Stomach (tissue), 9 donors: ENCODE results near the gene GOLGA6L7. TPM values are rescaled to one million over a fixed set of nuclear protein-coding genes. Genes with fewer than 3 reads are reported as not detected.
A peak's percentile ranks its signal among the peaks of the same experiment; 100 is the strongest.

ENCODE experiments used
- DNase-seq, 2 donors: peaks; one replicate each; pipeline versions ENCODE4 v3.0.0 to v3.0.0-alpha.2; 2013 to 2019
- H3K27ac ChIP-seq, 5 donors: fragments of 200-600 bp in 4 of 5; sonication (generic) in 4 of 5; one replicate each; pipeline ENCODE4 v1.5.1; 2013 to 2019; ENCODE audit warnings: mild to moderate bottlenecking in 1 of 5, moderate library complexity in 1 of 5
- H3K27me3 ChIP-seq, 3 donors: fragments of 200-600 bp; sonication (generic); one replicate each; pipeline ENCODE4 v1.5.1; 2017 to 2019; ENCODE audit warnings: mixed run types in 1 of 3
- H3K36me3 ChIP-seq, 4 donors: fragments of 200-600 bp; sonication (generic); 1 replicate in 3 of 4; 2 replicates in 1 of 4; pipeline ENCODE4 v1.5.1; 2016 to 2019
- H3K4me1 ChIP-seq, 4 donors: fragments of 200-600 bp; sonication (generic); one replicate each; pipeline ENCODE4 v1.5.1; 2016 to 2019
- H3K4me3 ChIP-seq, 4 donors: fragments of 200-600 bp; sonication (generic) in 3 of 4; one replicate each; pipeline ENCODE4 v1.5.1; 2016 to 2019; ENCODE audit warnings: mild to moderate bottlenecking in 1 of 4
- H3K9me3 ChIP-seq, 4 donors: fragments of 200-600 bp; sonication (generic); one replicate each; pipeline ENCODE4 v1.5.1; 2016 to 2019
- EP300 ChIP-seq: sonication (generic); formaldehyde crosslinking; IDR thresholded peaks from one replicate; pipeline ENCODE4 v1.6.1; 2017; ENCODE audit warnings: antibody characterized with exemption
- POLR2A ChIP-seq, 4 donors: fragments of 450-650 bp; IDR thresholded peaks; one replicate each; pipeline ENCODE4 v1.6.1; 2016; ENCODE audit warnings: antibody characterized with exemption in 4 of 4, control low read depth in 2 of 4, mild to moderate bottlenecking in 1 of 4, moderate library complexity in 1 of 4
- POLR2AphosphoS5 ChIP-seq, 3 donors: sonication (generic); formaldehyde crosslinking; IDR thresholded peaks; one replicate each; pipeline ENCODE4 v1.6.1; 2016; ENCODE audit warnings: antibody characterized with exemption in 3 of 3
- WGBS, 5 donors: extraction: QIAGEN DNeasy Blood & Tissue Kit in 3 of 5; methylation state at CpG; one replicate each; pipeline versions ENCODE4 v1.1.5 to v1.1.7; 2013 to 2018; 5-methylcytosine and 5-hydroxymethylcytosine counted together
- intact Hi-C: fragments of 100-400 bp; cut with DNase I; formaldehyde crosslinking; loops from one replicate; pipeline ENCODE4 v1.15.1; 2023; ENCODE audit warnings: low total_unique reads
- polyA plus RNA-seq, 3 donors: library from polyadenylated mRNA; stranded (reverse); fragments of 200-250 nt; gene quantifications; one replicate each; pipeline ENCODE4 v1.2.3, GENCODE V29; 2013
- total RNA-seq, 5 donors: library from RNA; depleted of rRNA; stranded (reverse); fragments of >200 nt; gene quantifications; one replicate each; pipeline versions ENCODE4 v1.1.0 to v1.2.3, GENCODE V29; 2014 to 2016
- TF ChIP-seq, protein P1 (sequence below), 7 experiments: fragments of 450-650 bp in 4 of 7; fragments of 200-600 bp in 3 of 7; sonication (generic) in 3 of 7; IDR thresholded peaks; one replicate each; pipeline ENCODE4 v1.5.1; 2016 to 2019; ENCODE audit warnings: antibody characterized with exemption in 7 of 7, control low read depth in 2 of 7, mild to moderate bottlenecking in 1 of 7
- donor health status: healthy with polysubstance abuse.
- donor health status: Bipolar disorder and iron deficiency.
- donor health status: healthy.

GOLGA6L7 gene
- total and polyA plus RNA-seq, 8 donors, result not detected

- intact Hi-C loops, result no loop called here
- 59 to 78% (median 67%) methylated on average over 12 to 17 of the region's 17 CpGs for WGBS, 5 donors
- peaks cover 0 to 49% (median 29%) of the 10 kb centered on the region in 3 donors for H3K27me3 ChIP-seq
Measured at GRCh38 chr15:28887339-28888174, 39.1 kb upstream of the GOLGA6L7 start.

GRCh38 chr15:28886431-28887338, 38.2 kb upstream of the GOLGA6L7 start:
- peaks cover 7 to 18% (median 15%) of the 10 kb centered on the region in 4 donors for H3K4me1 ChIP-seq
- H3K27me3 ChIP-seq, result peaks cover 0 to 49% (median 29%) of the 10 kb centered on the region in 3 donors
- peak overlapping the region; percentile 49 to 51 (median 50) for H3K4me3 ChIP-seq
- H3K9me3 ChIP-seq, result no peaks in the 10 kb centered on the region
- H3K27ac ChIP-seq, result peak overlapping the region in 1 of 5 donors; percentile 38
- 17 to 49% (median 26%) methylated on average over 18 to 61 of the region's 61 CpGs for WGBS, 5 donors
- DNase-seq, result peak in 1 of 2 donors; percentile 38
- intact Hi-C loops, result no loop called here
- no peak for TF ChIP-seq POLR2AphosphoS5 (IDR thresholded peaks at IDR 0.05)
- TF ChIP-seq, protein P1, sequence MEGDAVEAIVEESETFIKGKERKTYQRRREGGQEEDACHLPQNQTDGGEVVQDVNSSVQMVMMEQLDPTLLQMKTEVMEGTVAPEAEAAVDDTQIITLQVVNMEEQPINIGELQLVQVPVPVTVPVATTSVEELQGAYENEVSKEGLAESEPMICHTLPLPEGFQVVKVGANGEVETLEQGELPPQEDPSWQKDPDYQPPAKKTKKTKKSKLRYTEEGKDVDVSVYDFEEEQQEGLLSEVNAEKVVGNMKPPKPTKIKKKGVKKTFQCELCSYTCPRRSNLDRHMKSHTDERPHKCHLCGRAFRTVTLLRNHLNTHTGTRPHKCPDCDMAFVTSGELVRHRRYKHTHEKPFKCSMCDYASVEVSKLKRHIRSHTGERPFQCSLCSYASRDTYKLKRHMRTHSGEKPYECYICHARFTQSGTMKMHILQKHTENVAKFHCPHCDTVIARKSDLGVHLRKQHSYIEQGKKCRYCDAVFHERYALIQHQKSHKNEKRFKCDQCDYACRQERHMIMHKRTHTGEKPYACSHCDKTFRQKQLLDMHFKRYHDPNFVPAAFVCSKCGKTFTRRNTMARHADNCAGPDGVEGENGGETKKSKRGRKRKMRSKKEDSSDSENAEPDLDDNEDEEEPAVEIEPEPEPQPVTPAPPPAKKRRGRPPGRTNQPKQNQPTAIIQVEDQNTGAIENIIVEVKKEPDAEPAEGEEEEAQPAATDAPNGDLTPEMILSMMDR (IDR thresholded peaks at IDR 0.05), result no peak
- TF ChIP-seq EP300, result no peak
- TF ChIP-seq POLR2A (IDR thresholded peaks at IDR 0.05), result no peak
- no peaks in the 10 kb centered on the region for H3K36me3 ChIP-seq

More at GRCh38 chr15:28887339-28888174, 39.1 kb upstream of the GOLGA6L7 start:
- no peak for DNase-seq
- no peaks in the 10 kb centered on the region for H3K9me3 ChIP-seq
- no peak for TF ChIP-seq POLR2A (IDR thresholded peaks at IDR 0.05)
- TF ChIP-seq, protein P1 (IDR thresholded peaks at IDR 0.05), result no peak
- no peak for TF ChIP-seq EP300
- TF ChIP-seq POLR2AphosphoS5 (IDR thresholded peaks at IDR 0.05), result no peak
- no peak overlapping the region for H3K27ac ChIP-seq
- H3K4me3 ChIP-seq, result no peak overlapping the region
- no peaks in the 10 kb centered on the region for H3K36me3 ChIP-seq
- H3K4me1 ChIP-seq, result peaks cover 7 to 18% (median 15%) of the 10 kb centered on the region in 4 donors

DNA sequence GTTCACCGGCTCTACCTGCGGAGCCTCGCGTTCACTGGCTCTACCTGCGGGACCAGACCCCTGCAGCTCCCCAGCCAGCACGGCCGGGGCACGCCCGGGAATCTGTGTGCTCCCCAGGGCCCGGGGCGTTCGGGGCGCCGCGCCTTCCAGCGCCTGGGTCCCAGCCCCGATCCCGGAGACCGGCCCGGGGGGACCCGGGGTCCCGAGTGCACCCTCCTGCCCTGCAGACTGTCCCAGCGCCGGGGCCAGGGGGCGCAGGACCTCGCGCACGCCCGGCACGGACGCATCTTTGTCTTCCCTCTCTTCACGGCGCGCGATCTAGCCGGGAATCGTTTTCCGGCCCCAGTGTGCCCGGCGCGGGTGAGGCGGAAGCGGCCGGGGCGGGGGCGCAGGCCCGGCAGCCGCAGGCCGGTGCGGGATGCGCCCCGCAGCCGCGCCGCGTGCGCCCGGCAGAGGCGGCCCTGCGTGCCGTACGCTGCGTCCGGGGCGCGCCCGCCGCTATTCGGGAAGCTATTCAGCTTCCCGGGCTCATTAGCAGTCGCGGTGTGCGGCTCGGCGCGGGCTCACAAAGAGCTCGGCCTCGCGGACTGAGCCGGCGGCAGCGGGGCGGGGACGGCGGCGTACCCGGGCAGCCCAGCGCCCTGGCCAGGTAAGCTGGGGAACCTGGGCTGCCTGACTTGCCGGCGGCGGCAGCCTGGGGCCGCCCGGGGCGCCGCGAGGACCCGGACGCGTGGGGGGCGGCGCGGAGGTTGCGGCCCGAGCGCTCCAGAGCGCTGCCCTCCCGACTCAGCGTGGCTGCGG, 37.4 kb upstream of the GOLGA6L7 start, which contains the start of gene APBA2:
Gene APBA2, plus strand, starts transcription at position 345 of the 801 bp plus-strand sequence. CDS start 167,911 bp downstream, outside the sequence.
- Histone ChIP-seq H3K9me3 (no peaks in the 10 kb centered on the region), H3K4me3 (peak within 1 kb of the TSS; percentile 49 to 51 (median 50)), H3K36me3 (no peaks in the 10 kb centered on the region), H3K27me3 (peaks cover 0 to 49% (median 29%) of the 10 kb centered on the region in 3 donors), H3K27ac (peak within 1 kb of the TSS in 1 of 5 donors; percentile 38), H3K4me1 (peaks cover 7 to 18% (median 15%) of the 10 kb centered on the region in 4 donors)
- 1 to 2% (median 1%) methylated on average over 21 to 109 of the region's 109 CpGs for WGBS, 5 donors
- intact Hi-C loops, result no loop called here
- TF ChIP-seq POLR2AphosphoS5 (IDR thresholded peaks at IDR 0.05), result no peak
- TF ChIP-seq, protein P1 (IDR thresholded peaks at IDR 0.05), result no peak
- no peak for TF ChIP-seq POLR2A (IDR thresholded peaks at IDR 0.05)
- no peak for TF ChIP-seq EP300
- peak in 1 of 2 donors; percentile 73 for DNase-seq
